Testis (tissue), 2 donors: ENCODE data around the gene TNPO3.

ENCODE experiments used
- CTCF ChIP-seq, 3 experiments: fragments of 450-650 bp in 2 of 3; fragments of 200-600 bp in 1 of 3; sonication (generic) in 1 of 3; IDR thresholded peaks; one replicate each; pipeline ENCODE4 v1.5.1; 2016 to 2019; ENCODE audit warnings: antibody characterized with exemption in 3 of 3, mild to moderate bottlenecking in 2 of 3, moderate library complexity in 1 of 3
- POLR2A ChIP-seq: fragments of 450-650 bp; IDR thresholded peaks from one replicate; pipeline ENCODE4 v1.6.1; 2017; ENCODE audit warnings: antibody characterized with exemption, mild to moderate bottlenecking, moderate library complexity

- TF ChIP-seq CTCF (IDR thresholded peaks at IDR 0.05) (no peak), POLR2A (no peak)
These were observed 11.6 kb upstream of the TNPO3 start for GRCh38 chr7:129066290-129067131.
